Omental fat pad (tissue), 4 donors: Measurements from ENCODE around the gene CCR8. TPM values are rescaled to one million over a fixed set of nuclear protein-coding genes. Genes with fewer than 3 reads are reported as not detected.
"Not testable (repeated sequence)": the region's sequence is repeated elsewhere in the genome, so short reads cannot be mapped to it uniquely, and the experiment has no call there.

Experiments used
- ATAC-seq: fragments of 150-250 bp; one replicate; pipeline ENCODE4 v1.9.1; 2016; ENCODE audit warnings: mild to moderate bottlenecking, moderate library complexity; ENCODE audit not compliant: low FRiP score
- DNase-seq: peaks from one replicate; pipeline ENCODE4 v3.0.0-alpha.2; 2019; ENCODE audit warnings: low spot score
- CTCF ChIP-seq, 3 donors: fragments of 450-650 bp; IDR thresholded peaks; one replicate each; pipeline ENCODE4 v1.5.1; 2016 to 2017; ENCODE audit warnings: antibody characterized with exemption in 3 of 3, mild to moderate bottlenecking in 3 of 3, moderate library complexity in 2 of 3
- total RNA-seq, 4 donors: library from RNA; depleted of rRNA; stranded (reverse); fragments of >200 nt; gene quantifications; one replicate each; pipeline ENCODE4 v1.1.0, GENCODE V29; 2016

Gene CCR8
- total RNA-seq, 4 donors from 2014 or later, result not detected

- no peak for DNase-seq
- TF ChIP-seq CTCF (IDR thresholded peaks at IDR 0.05), result no peak
- ATAC-seq, result no peak
Observed at GRCh38 chr3:39346785-39347585, 17.5 kb downstream of the CCR8 start.

GRCh38 chr3:39347586-39347876 lies 18.0 kb downstream of the CCR8 start:
- TF ChIP-seq CTCF (IDR thresholded peaks at IDR 0.05), result no peak
- DNase-seq (no peak), ATAC-seq (no peak)

- no peak for DNase-seq
- TF ChIP-seq CTCF (IDR thresholded peaks at IDR 0.05), result no peak
- no peak for ATAC-seq
Observed at GRCh38 chr3:39349080-39349479, 19.6 kb downstream of the CCR8 start.

GRCh38 chr3:39350714-39351113 lies 21.2 kb downstream of the CCR8 start:
- no peak for TF ChIP-seq CTCF (IDR thresholded peaks at IDR 0.05)
- ATAC-seq, result no peak
- DNase-seq, result no peak

- not testable (repeated sequence) for ATAC-seq, DNase-seq
Observed at GRCh38 chr3:39351134-39351533, 21.6 kb downstream of the CCR8 start.

GRCh38 chr3:39353168-39353927 lies 23.8 kb downstream of the CCR8 start:
- not testable (repeated sequence) for DNase-seq, ATAC-seq

GRCh38 chr3:39358333-39358732 lies 28.8 kb downstream of the CCR8 start:
- TF ChIP-seq CTCF (IDR thresholded peaks at IDR 0.05), result no peak
- ATAC-seq, result no peak

More at GRCh38 chr3:39358333-39358732, 28.8 kb downstream of the CCR8 start:
- DNase-seq, result no peak
